Neural crest cell (in vitro differentiated cells): Measurements from ENCODE around the gene RBBP8NL. TPM values are rescaled to one million over a fixed set of nuclear protein-coding genes. Genes with fewer than 3 reads are reported as not detected.
A peak's percentile ranks its signal among the peaks of the same experiment; 100 is the strongest.

Experiments
- DNase-seq: peaks from one replicate; pipeline ENCODE4 v3.0.0; 2021; ENCODE audit warnings: low read depth, mixed read lengths, low spot score
- H3K27ac Mint-ChIP-seq: one replicate; pipeline ENCODE4 v1.8.0; 2021; ENCODE audit warnings: mild to moderate bottlenecking, mixed read lengths; ENCODE audit not compliant: unreplicated experiment
- H3K27me3 Mint-ChIP-seq: 2 replicates; pipeline ENCODE4 v1.8.0; 2021; ENCODE audit warnings: low read depth, mild to moderate bottlenecking, mixed read lengths
- H3K36me3 Mint-ChIP-seq: 2 replicates; pipeline ENCODE4 v1.8.0; 2021; ENCODE audit warnings: low read depth, mild to moderate bottlenecking, mixed read lengths
- H3K4me1 Mint-ChIP-seq: 2 replicates; pipeline ENCODE4 v1.8.0; 2021; ENCODE audit warnings: mixed read lengths
- H3K4me3 Mint-ChIP-seq: one replicate; pipeline ENCODE4 v1.8.0; 2021; ENCODE audit warnings: mild to moderate bottlenecking, mixed read lengths
- H3K9me3 Mint-ChIP-seq: 2 replicates; pipeline ENCODE4 v1.8.0; 2021; ENCODE audit warnings: mixed read lengths
- CTCF ChIP-seq: fragments of 200-600 bp; sonication (generic); conservative IDR thresholded peaks from 2 replicates; pipeline ENCODE4 v1.5.0; 2021; ENCODE audit warnings: antibody characterized with exemption, mild to moderate bottlenecking
- total RNA-seq: library from RNA; stranded (reverse); gene quantifications from 2 replicates; pipeline ENCODE4 v1.2.1, GENCODE V29; 2021

The RBBP8NL gene
- total RNA-seq, 1 donor from 2014 or later: not detected

GRCh38 chr20:62457098-62457497, 29.8 kb upstream of the RBBP8NL start:
- Mint-ChIP-seq H3K9me3 (no peaks in the 10 kb centered on the region), H3K27me3 (no peaks in the 10 kb centered on the region), H3K4me3 (no peak overlapping the region), H3K27ac (no peak overlapping the region), H3K36me3 (no peaks in the 10 kb centered on the region), H3K4me1 (peaks cover 4% of the 10 kb centered on the region)
- no peak for TF ChIP-seq CTCF
- DNase-seq: no peak

- H3K36me3 Mint-ChIP-seq: no peaks in the 10 kb centered on the region
- no peaks in the 10 kb centered on the region for H3K27me3 Mint-ChIP-seq
- H3K9me3 Mint-ChIP-seq: no peaks in the 10 kb centered on the region
- peaks cover 4% of the 10 kb centered on the region for H3K4me1 Mint-ChIP-seq
- TF ChIP-seq CTCF: no peak
- no peak overlapping the region for H3K4me3 Mint-ChIP-seq
- peak overlapping the region; percentile 98 for H3K27ac Mint-ChIP-seq
- no peak for DNase-seq
These were observed 28.6 kb upstream of the RBBP8NL start for GRCh38 chr20:62455929-62456328.

- no peaks in the 10 kb centered on the region for H3K27me3 Mint-ChIP-seq
- DNase-seq: no peak
- TF ChIP-seq CTCF: no peak
- H3K27ac Mint-ChIP-seq: peak overlapping the region; percentile 57
- H3K36me3 Mint-ChIP-seq: no peaks in the 10 kb centered on the region
- H3K4me3 Mint-ChIP-seq: no peak overlapping the region
- peaks cover 4% of the 10 kb centered on the region for H3K4me1 Mint-ChIP-seq
- H3K9me3 Mint-ChIP-seq: no peaks in the 10 kb centered on the region
These were observed 27.7 kb upstream of the RBBP8NL start for GRCh38 chr20:62454904-62455636.

- Mint-ChIP-seq H3K9me3 (no peaks in the 10 kb centered on the region), H3K4me3 (no peak overlapping the region), H3K36me3 (no peaks in the 10 kb centered on the region), H3K27me3 (no peaks in the 10 kb centered on the region), H3K27ac (no peak overlapping the region), H3K4me1 (peaks cover 20% of the 10 kb centered on the region)
- TF ChIP-seq CTCF: no peak
- DNase-seq: no peak
These were observed 26.0 kb upstream of the RBBP8NL start for GRCh38 chr20:62453186-62453808.

- no peak for TF ChIP-seq CTCF
- Mint-ChIP-seq H3K36me3 (no peaks in the 10 kb centered on the region), H3K27ac (no peak overlapping the region), H3K27me3 (no peaks in the 10 kb centered on the region), H3K4me1 (peaks cover 26% of the 10 kb centered on the region), H3K4me3 (no peak overlapping the region), H3K9me3 (no peaks in the 10 kb centered on the region)
- no peak for DNase-seq
These were observed 25.2 kb upstream of the RBBP8NL start for GRCh38 chr20:62452475-62453095.
